PC-9 (cell line): ENCODE measurements around the gene RIMBP2. TPM values are rescaled to one million over a fixed set of nuclear protein-coding genes. Genes with fewer than 3 reads are reported as not detected.

Experiments
- BruUV-seq: library from RNA; stranded (reverse); fragments of 400-500 nt; replicated peaks from 2 replicates; lab custom pipeline; 2021; lab: Mats Ljungman, UMichigan
- CTCF ChIA-PET: fragments of 300-600 bp; sonication (Branson Sonifier 250); formaldehyde crosslinking; loops from one replicate; lab custom pipeline; 2022; ENCODE audit warnings: antibody characterized with exemption; lab: Charles Lee
- POLR2A ChIA-PET: fragments of 300-600 bp; sonication (Branson Sonifier 250); formaldehyde crosslinking; loops from one replicate; lab custom pipeline; 2022; ENCODE audit warnings: antibody characterized with exemption; ENCODE audit not compliant: unreplicated experiment; lab: Charles Lee
- DNase-seq, 2 experiments: peaks; one replicate each; pipeline versions ENCODE4 v3.0.0 to v3.0.0-alpha.2; 2015 to 2022; ENCODE audit warnings: mixed read lengths in 1 of 2
- H2AFZ ChIP-seq: fragments of 200-600 bp; sonication (generic); 2 replicates; pipeline ENCODE4 v1.8.1; 2017; ENCODE audit warnings: antibody characterized with exemption
- H3F3A ChIP-seq: fragments of 200-600 bp; sonication (generic); 2 replicates; pipeline ENCODE4 v1.8.1; 2017; ENCODE audit warnings: antibody characterized with exemption, mild to moderate bottlenecking, low read depth; ENCODE audit not compliant: insufficient read depth
- H3K27ac ChIP-seq: fragments of 200-600 bp; sonication (generic); 2 replicates; pipeline ENCODE4 v1.6.1; 2016; ENCODE audit warnings: mixed run types
- H3K27me3 ChIP-seq: fragments of 200-600 bp; sonication (generic); 2 replicates; pipeline ENCODE4 v1.6.1; 2016; ENCODE audit warnings: low read depth, mixed run types; ENCODE audit not compliant: insufficient read depth
- H3K36me3 ChIP-seq: fragments of 200-600 bp; sonication (generic); 2 replicates; pipeline ENCODE4 v1.6.1; 2016; ENCODE audit warnings: low read depth, mixed run types
- H3K4me1 ChIP-seq: fragments of 200-600 bp; sonication (generic); replicated peaks from 2 replicates; pipeline ENCODE4 v1.6.1; 2016; ENCODE audit warnings: mixed run types; ENCODE audit not compliant: insufficient read depth
- H3K4me2 ChIP-seq: fragments of 200-600 bp; sonication (generic); 2 replicates; pipeline ENCODE4 v1.6.1; 2017; ENCODE audit warnings: mixed run types
- H3K4me3 ChIP-seq: fragments of 200-600 bp; sonication (generic); 2 replicates; pipeline ENCODE4 v1.6.1; 2016; ENCODE audit warnings: mixed run types
- H3K79me2 ChIP-seq: fragments of 200-600 bp; sonication (generic); 2 replicates; pipeline ENCODE4 v1.6.1; 2017; ENCODE audit warnings: low read depth, mixed run types
- H3K9me2 ChIP-seq: fragments of 200-600 bp; sonication (generic); 2 replicates; pipeline ENCODE4 v1.8.1; 2017; ENCODE audit warnings: mild to moderate bottlenecking; ENCODE audit not compliant: insufficient read depth
- H3K9me3 ChIP-seq: fragments of 200-600 bp; sonication (generic); 2 replicates; pipeline ENCODE4 v1.8.1; 2016; ENCODE audit warnings: low read depth; ENCODE audit not compliant: insufficient read depth
- H4K20me1 ChIP-seq: fragments of 200-600 bp; sonication (generic); 2 replicates; pipeline ENCODE4 v1.8.1; 2017; ENCODE audit not compliant: insufficient read depth
- EZH2 ChIP-seq: fragments of 200-600 bp; sonication (generic); IDR thresholded peaks from 2 replicates; pipeline ENCODE4 v1.8.0; 2017; ENCODE audit warnings: antibody characterized with exemption, low read depth
- intact Hi-C: fragments of 100-400 bp; cut with micrococcal nuclease; formaldehyde crosslinking; loops from one replicate; pipeline ENCODE4 v1.10.0; 2022; ENCODE audit not compliant: unreplicated experiment
- total RNA-seq: library from RNA; stranded (reverse); gene quantifications from 2 replicates; pipeline ENCODE4 v1.2.3, GENCODE V29; 2021
- TF ChIP-seq, protein P1 (sequence below): fragments of 200-600 bp; sonication (generic); conservative IDR thresholded peaks from 2 replicates; pipeline ENCODE4 v1.6.1; 2017; ENCODE audit warnings: mixed run types, antibody characterized with exemption, mild to moderate bottlenecking, moderate library complexity

RIMBP2 gene
- total RNA-seq, 1 experiment from 2014 or later, result not detected

DNA sequence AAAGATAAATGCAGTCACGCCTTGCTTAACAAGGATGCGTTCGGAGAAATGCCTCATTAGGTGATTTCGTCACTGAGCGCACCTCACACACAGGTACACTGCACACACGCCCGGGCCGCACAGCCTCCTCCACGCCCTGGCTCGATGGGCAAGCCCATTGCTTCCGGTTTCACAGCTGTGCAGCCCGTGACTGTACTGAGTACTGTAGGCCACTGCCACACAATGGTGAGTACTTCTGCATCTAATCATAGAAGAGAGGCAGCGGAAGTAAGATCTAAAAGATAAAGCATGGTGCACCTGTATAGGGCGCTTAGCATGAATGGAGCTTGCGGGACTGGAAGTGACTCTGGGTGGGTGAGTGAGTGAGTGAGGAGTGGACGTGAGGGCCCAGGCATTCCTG, 4.3 kb downstream of the RIMBP2 start:
- H3K9me3 ChIP-seq, result no peaks in the 10 kb centered on the region
- ChIA-PET POLR2A (interaction anchor here (0.6 kb wide), 1 partner anchor 87 kb away, joined by 4 read pairs; no protein-coding TSS in a partner anchor), CTCF (no interaction called here)
- no peaks in the 10 kb centered on the region for H3K36me3 ChIP-seq
- no TSS peak for BruUV-seq
- H2AFZ ChIP-seq, result no peak overlapping the region
- no peak overlapping the region for H3K4me3 ChIP-seq
- no peaks in the 10 kb centered on the region for H3K4me1 ChIP-seq
- intact Hi-C loops, result no loop called here
- no peak for DNase-seq
- no peak overlapping the region for H3K27ac ChIP-seq
- H3K27me3 ChIP-seq, result peaks cover 95% of the 10 kb centered on the region
- no peaks in the 10 kb centered on the region for H3K9me2 ChIP-seq
- H4K20me1 ChIP-seq, result no peaks in the 10 kb centered on the region
- no peaks in the 10 kb centered on the region for H3K79me2 ChIP-seq
- H3K4me2 ChIP-seq, result no peak overlapping the region
- TF ChIP-seq EZH2, result no peak
- TF ChIP-seq, protein P1, sequence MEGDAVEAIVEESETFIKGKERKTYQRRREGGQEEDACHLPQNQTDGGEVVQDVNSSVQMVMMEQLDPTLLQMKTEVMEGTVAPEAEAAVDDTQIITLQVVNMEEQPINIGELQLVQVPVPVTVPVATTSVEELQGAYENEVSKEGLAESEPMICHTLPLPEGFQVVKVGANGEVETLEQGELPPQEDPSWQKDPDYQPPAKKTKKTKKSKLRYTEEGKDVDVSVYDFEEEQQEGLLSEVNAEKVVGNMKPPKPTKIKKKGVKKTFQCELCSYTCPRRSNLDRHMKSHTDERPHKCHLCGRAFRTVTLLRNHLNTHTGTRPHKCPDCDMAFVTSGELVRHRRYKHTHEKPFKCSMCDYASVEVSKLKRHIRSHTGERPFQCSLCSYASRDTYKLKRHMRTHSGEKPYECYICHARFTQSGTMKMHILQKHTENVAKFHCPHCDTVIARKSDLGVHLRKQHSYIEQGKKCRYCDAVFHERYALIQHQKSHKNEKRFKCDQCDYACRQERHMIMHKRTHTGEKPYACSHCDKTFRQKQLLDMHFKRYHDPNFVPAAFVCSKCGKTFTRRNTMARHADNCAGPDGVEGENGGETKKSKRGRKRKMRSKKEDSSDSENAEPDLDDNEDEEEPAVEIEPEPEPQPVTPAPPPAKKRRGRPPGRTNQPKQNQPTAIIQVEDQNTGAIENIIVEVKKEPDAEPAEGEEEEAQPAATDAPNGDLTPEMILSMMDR, result no peak
- H3F3A ChIP-seq, result no peaks in the 10 kb centered on the region

DNA sequence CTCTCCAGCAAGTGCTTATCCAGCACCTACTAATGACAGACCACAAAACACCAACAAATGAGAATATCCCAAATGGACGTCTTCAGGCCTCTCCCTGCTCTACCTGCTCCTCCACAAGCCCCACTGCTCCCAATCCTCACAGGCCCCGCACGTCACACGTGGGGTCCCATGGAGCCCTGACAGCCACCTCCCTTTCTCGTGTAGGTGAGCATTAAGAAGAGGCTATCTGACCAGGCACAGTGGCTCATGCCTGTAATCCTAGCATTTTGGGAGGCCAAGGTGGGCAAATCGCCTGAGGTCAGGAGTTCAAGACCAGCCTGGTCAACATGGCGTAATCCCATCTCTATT, 5.4 kb downstream of the RIMBP2 start:
- BruUV-seq, result no TSS peak
- no peak overlapping the region for H3K27ac ChIP-seq
- H3K4me3 ChIP-seq, result no peak overlapping the region
- no peaks in the 10 kb centered on the region for H4K20me1 ChIP-seq
- TF ChIP-seq, protein P1, result no peak
- no peak for TF ChIP-seq EZH2
- POLR2A ChIA-PET, result no interaction called here
- H3K27me3 ChIP-seq, result peaks cover 97% of the 10 kb centered on the region
- no peaks in the 10 kb centered on the region for H3F3A ChIP-seq
- H3K9me2 ChIP-seq, result no peaks in the 10 kb centered on the region
- H3K79me2 ChIP-seq, result no peaks in the 10 kb centered on the region
- no peaks in the 10 kb centered on the region for H3K4me1 ChIP-seq
- no peak overlapping the region for H2AFZ ChIP-seq
- no peak for DNase-seq
- no peaks in the 10 kb centered on the region for H3K36me3 ChIP-seq
- no peaks in the 10 kb centered on the region for H3K9me3 ChIP-seq
- intact Hi-C loops, result no loop called here
- CTCF ChIA-PET, result no interaction called here
- no peak overlapping the region for H3K4me2 ChIP-seq

DNA sequence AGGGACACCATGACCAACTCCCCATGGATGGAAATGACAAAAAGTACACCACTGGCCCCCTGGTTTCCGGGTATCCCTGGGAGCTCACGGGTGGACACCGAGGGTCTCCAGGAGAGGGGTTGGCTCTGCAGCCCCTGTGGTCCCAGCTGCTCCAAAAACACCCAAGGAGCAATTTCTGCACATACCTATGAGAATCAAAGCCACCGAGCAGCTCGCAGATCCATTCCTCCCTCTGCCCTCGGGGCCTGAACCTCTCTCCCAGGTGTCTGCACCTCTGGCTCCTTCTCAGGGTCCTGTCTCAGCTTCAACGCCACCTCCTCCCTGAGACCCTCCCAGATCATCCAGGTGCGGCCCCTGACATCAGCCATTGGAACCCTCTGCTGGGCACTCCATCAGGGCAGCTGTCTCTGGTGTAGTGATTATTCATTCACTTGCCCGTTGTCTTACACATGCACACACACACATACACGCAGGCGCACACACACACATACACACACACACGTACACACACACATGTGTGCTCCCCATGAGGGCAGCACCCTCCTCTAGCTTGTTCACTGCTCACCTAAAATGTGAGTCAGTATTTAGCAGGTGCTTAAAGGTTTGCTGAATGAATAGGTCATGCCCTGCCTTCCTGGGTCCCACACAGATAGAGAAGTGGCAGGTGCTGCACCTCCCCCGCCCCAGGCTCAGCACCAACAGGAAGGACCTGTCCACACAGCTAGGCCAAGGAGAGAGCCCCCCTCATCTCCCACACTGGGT, 5.9 kb downstream of the RIMBP2 start:
- Histone ChIP-seq H3K27me3 (peaks cover 97% of the 10 kb centered on the region), H3F3A (no peaks in the 10 kb centered on the region), H3K4me1 (no peaks in the 10 kb centered on the region), H4K20me1 (no peaks in the 10 kb centered on the region), H3K79me2 (no peaks in the 10 kb centered on the region), H3K9me3 (no peaks in the 10 kb centered on the region), H3K36me3 (no peaks in the 10 kb centered on the region), H3K4me3 (no peak overlapping the region), H3K4me2 (no peak overlapping the region), H3K27ac (no peak overlapping the region), H3K9me2 (no peaks in the 10 kb centered on the region), H2AFZ (no peak overlapping the region)
- no peak for TF ChIP-seq EZH2
- TF ChIP-seq, protein P1, result no peak
- DNase-seq, result no peak
- ChIA-PET POLR2A (no interaction called here), CTCF (no interaction called here)
- BruUV-seq, result no TSS peak
- intact Hi-C loops, result no loop called here
